Measurements from ENCODE around the gene CEP120. TPM values are rescaled to one million over a fixed set of nuclear protein-coding genes. Genes with fewer than 3 reads are reported as not detected.

Gene CEP120
- total RNA-seq, 1 donor from 2014 or later: 11.6 TPM

DNA sequence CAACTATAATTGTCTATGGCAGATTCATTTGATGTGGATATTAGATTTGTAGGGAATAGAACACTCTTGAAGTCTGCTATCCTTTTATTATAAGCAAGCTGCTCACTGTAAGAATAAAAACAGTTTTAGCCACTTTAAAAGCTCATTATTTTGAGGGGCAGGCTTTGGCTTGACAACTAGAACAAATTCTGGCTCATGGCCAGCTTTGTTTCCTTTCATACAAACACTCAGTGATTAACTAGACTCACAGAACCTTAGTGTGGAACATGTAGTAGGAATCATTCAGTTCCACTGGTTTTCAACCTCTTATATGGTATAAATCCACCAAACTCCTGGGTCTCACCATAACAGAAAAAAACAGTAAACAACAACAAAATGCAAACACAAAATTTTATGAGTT, 27.4 kb upstream of the CEP120 start:
- Histone ChIP-seq H3K4me1 (no peaks in the 10 kb centered on the region), H3K27me3 (no peaks in the 10 kb centered on the region), H3K4me3 (no peak overlapping the region), H3K9me3 (no peaks in the 10 kb centered on the region), H3K27ac (no peak overlapping the region), H3K36me3 (no peaks in the 10 kb centered on the region)
- TF ChIP-seq, protein P1, sequence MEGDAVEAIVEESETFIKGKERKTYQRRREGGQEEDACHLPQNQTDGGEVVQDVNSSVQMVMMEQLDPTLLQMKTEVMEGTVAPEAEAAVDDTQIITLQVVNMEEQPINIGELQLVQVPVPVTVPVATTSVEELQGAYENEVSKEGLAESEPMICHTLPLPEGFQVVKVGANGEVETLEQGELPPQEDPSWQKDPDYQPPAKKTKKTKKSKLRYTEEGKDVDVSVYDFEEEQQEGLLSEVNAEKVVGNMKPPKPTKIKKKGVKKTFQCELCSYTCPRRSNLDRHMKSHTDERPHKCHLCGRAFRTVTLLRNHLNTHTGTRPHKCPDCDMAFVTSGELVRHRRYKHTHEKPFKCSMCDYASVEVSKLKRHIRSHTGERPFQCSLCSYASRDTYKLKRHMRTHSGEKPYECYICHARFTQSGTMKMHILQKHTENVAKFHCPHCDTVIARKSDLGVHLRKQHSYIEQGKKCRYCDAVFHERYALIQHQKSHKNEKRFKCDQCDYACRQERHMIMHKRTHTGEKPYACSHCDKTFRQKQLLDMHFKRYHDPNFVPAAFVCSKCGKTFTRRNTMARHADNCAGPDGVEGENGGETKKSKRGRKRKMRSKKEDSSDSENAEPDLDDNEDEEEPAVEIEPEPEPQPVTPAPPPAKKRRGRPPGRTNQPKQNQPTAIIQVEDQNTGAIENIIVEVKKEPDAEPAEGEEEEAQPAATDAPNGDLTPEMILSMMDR (IDR thresholded peaks at IDR 0.05): no peak
- DNase-seq (ENCODE audit: low spot score in 2 of 2): no peak
- intact Hi-C loops (cut with DNase I): no loop called here

- no peaks in the 10 kb centered on the region for H3K4me1 ChIP-seq
- intact Hi-C loops (cut with DNase I): no loop called here
- TF ChIP-seq, protein P1 (IDR thresholded peaks at IDR 0.05): no peak
- H3K36me3 ChIP-seq: no peaks in the 10 kb centered on the region
- no peak overlapping the region for H3K4me3 ChIP-seq
- no peaks in the 10 kb centered on the region for H3K9me3 ChIP-seq
- H3K27me3 ChIP-seq: no peaks in the 10 kb centered on the region
- DNase-seq (ENCODE audit: low spot score in 2 of 2): no peak
- H3K27ac ChIP-seq: no peak overlapping the region
Observed at GRCh38 chr5:123450114-123450513, 26.9 kb upstream of the CEP120 start.

- no peak for DNase-seq (ENCODE audit: low spot score in 2 of 2)
- no peaks in the 10 kb centered on the region for H3K27me3 ChIP-seq
- H3K36me3 ChIP-seq: no peaks in the 10 kb centered on the region
- H3K27ac ChIP-seq: no peak overlapping the region
- H3K9me3 ChIP-seq: no peaks in the 10 kb centered on the region
- no peak overlapping the region for H3K4me3 ChIP-seq
- intact Hi-C loops (cut with DNase I): no loop called here
- H3K4me1 ChIP-seq: no peaks in the 10 kb centered on the region
- TF ChIP-seq, protein P1 (IDR thresholded peaks at IDR 0.05): no peak
Observed at GRCh38 chr5:123449424-123449974, 26.3 kb upstream of the CEP120 start.

- Histone ChIP-seq H3K9me3 (no peaks in the 10 kb centered on the region), H3K4me1 (no peaks in the 10 kb centered on the region)
- intact Hi-C loops (cut with DNase I): no loop called here
Observed at GRCh38 chr5:123448743-123449142, 25.5 kb upstream of the CEP120 start.

DNA sequence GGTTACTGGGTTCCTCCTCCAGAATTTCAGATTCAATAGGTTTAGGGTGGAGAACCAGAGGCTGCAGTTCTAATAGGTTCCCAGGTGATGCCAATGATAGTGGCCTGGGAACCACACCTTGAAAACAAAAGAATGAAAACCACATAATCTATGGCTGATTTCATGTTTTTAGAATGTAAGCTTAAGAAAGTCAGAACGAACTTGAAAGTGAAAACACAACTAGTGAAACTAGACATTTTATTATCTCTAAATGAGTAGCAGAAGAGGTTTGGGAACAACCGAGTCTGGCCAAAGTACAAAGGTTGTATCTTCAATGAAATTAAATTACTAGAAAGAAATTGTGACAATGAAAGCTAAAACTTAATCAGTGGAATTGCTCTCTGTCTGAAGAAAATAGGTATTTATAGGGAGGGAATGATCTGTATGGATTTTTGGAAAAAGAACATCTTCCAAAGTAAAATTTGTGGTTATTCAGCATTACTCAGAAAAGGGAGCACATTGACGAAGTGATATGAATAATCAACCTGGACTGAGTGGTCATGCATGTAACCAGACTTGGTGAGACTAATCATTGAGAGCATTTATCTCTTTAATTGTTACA, 24.9 kb upstream of the CEP120 start:
- DNase-seq (ENCODE audit: low spot score in 2 of 2): no peak
- Histone ChIP-seq H3K9me3 (no peaks in the 10 kb centered on the region), H3K27ac (no peak overlapping the region), H3K4me1 (no peaks in the 10 kb centered on the region), H3K4me3 (no peak overlapping the region), H3K27me3 (no peaks in the 10 kb centered on the region), H3K36me3 (no peaks in the 10 kb centered on the region)
- intact Hi-C loops (cut with DNase I): no loop called here
- TF ChIP-seq, protein P1 (IDR thresholded peaks at IDR 0.05): no peak

More at GRCh38 chr5:123448743-123449142, 25.5 kb upstream of the CEP120 start:
- H3K4me3 ChIP-seq: no peak overlapping the region
- H3K36me3 ChIP-seq: no peaks in the 10 kb centered on the region
- H3K27ac ChIP-seq: no peak overlapping the region
- no peaks in the 10 kb centered on the region for H3K27me3 ChIP-seq
- no peak for DNase-seq (ENCODE audit: low spot score in 2 of 2)
- TF ChIP-seq, protein P1 (IDR thresholded peaks at IDR 0.05): no peak
